Panc1 (cell line): Measurements from ENCODE around the gene USP53. TPM values are rescaled to one million over a fixed set of nuclear protein-coding genes. Genes with fewer than 3 reads are reported as not detected.

Experiments
- ATAC-seq: fragments of 200-7000 bp; cut with Tn5 transposase; 2 replicates; pipeline ENCODE4 v1.9.1; 2020; ENCODE audit warnings: mild to moderate bottlenecking, moderate library complexity
- BruUV-seq: library from RNA; stranded (reverse); fragments of 400-500 nt; replicated peaks from 2 replicates; lab custom pipeline; 2021; lab: Mats Ljungman, UMichigan
- CTCF ChIA-PET: fragments of 300-600 bp; sonication (Branson Sonifier 250); formaldehyde crosslinking; loops from one replicate; lab custom pipeline; 2022; ENCODE audit warnings: antibody characterized with exemption; lab: Charles Lee
- POLR2A ChIA-PET: fragments of 300-600 bp; sonication (Branson Sonifier 250); formaldehyde crosslinking; loops from one replicate; lab custom pipeline; 2022; ENCODE audit warnings: antibody characterized with exemption; lab: Charles Lee
- DNase-seq: peaks from one replicate; pipeline ENCODE4 v3.0.0-alpha.2; 2010; ENCODE audit warnings: low read depth, low spot score
- H3K27ac ChIP-seq: 2 replicates; pipeline ENCODE4 v1.5.1; 2011; ENCODE audit warnings: mild to moderate bottlenecking, low read length, inconsistent platforms
- H3K27me3 ChIP-seq: fragments of 200-500 bp; sonication (Bioruptor generic); 2 replicates; pipeline ENCODE4 v1.6.0; 2014; ENCODE audit warnings: low read length, inconsistent platforms; ENCODE audit not compliant: control insufficient read depth, insufficient read depth
- H3K36me3 ChIP-seq: fragments of 200-500 bp; sonication (Bioruptor generic); 2 replicates; pipeline ENCODE4 v1.5.1; 2014; ENCODE audit warnings: inconsistent platforms, mild to moderate bottlenecking, low read length, moderate library complexity; ENCODE audit not compliant: control insufficient read depth, insufficient read depth
- H3K4me1 ChIP-seq: 2 replicates; pipeline ENCODE4 v1.5.1; 2011; ENCODE audit warnings: inconsistent platforms, mild to moderate bottlenecking, low read length, moderate library complexity; ENCODE audit not compliant: control insufficient read depth, insufficient read depth
- H3K4me3 ChIP-seq, 2 experiments: 2 replicates each; pipeline ENCODE4 v1.5.1; 2011 to 2012; ENCODE audit warnings: low read depth in 2 of 2, low read length in 2 of 2, mild to moderate bottlenecking in 2 of 2, inconsistent platforms in 1 of 2, moderate library complexity in 1 of 2
- H3K9me3 ChIP-seq: fragments of 200-500 bp; sonication (Bioruptor generic); 2 replicates; pipeline ENCODE4 v1.5.1; 2014; ENCODE audit warnings: low read depth, mild to moderate bottlenecking, inconsistent platforms, low read length, moderate library complexity; ENCODE audit not compliant: control insufficient read depth, insufficient read depth
- POLR2AphosphoS5 ChIP-seq: IDR thresholded peaks from 2 replicates; pipeline ENCODE4 v1.6.1; 2012; ENCODE audit warnings: mild to moderate bottlenecking, low read depth, low read length, moderate library complexity
- SIN3A ChIP-seq: IDR thresholded peaks from 2 replicates; pipeline ENCODE4 v1.6.1; 2012; ENCODE audit warnings: low read depth, mild to moderate bottlenecking, low read length, moderate library complexity, borderline replicate concordance; ENCODE audit not compliant: insufficient read depth
- TCF7L2 ChIP-seq: IDR thresholded peaks from 2 replicates; pipeline ENCODE4 v1.6.1; 2011; ENCODE audit warnings: mild to moderate bottlenecking, low read depth, low read length, inconsistent platforms
- in situ Hi-C: cut with HindIII; loops from 2 replicates; pipeline ENCODE4 v1.10.0; 2016; ENCODE audit warnings: low sequenced_read_pairs, low pct_unique_long_range_greater_than_20kb
- intact Hi-C: fragments of 100-400 bp; cut with micrococcal nuclease; formaldehyde crosslinking; loops from one replicate; pipeline ENCODE4 v1.10.0; 2022; ENCODE audit not compliant: unreplicated experiment
- total RNA-seq: library from RNA; stranded (reverse); gene quantifications from one replicate; pipeline ENCODE4 v1.2.1, GENCODE V29; 2021; ENCODE audit not compliant: unreplicated experiment
- TF ChIP-seq, protein P1 (sequence below): fragments of 450-650 bp; IDR thresholded peaks from 2 replicates; pipeline ENCODE4 v1.5.1; 2017; ENCODE audit warnings: mild to moderate bottlenecking
- TF ChIP-seq, protein P2 (sequence below), 2 experiments: IDR thresholded peaks; 2 replicates each; pipeline ENCODE4 v1.6.1; 2011 to 2012; ENCODE audit warnings: low read depth in 2 of 2, control low read depth in 1 of 2, low read length in 1 of 2, mild to moderate bottlenecking in 1 of 2, moderate library complexity in 1 of 2; ENCODE audit not compliant: insufficient read depth in 1 of 2

USP53 gene
- total RNA-seq, 1 experiment from 2014 or later, result 5.3 TPM

DNA sequence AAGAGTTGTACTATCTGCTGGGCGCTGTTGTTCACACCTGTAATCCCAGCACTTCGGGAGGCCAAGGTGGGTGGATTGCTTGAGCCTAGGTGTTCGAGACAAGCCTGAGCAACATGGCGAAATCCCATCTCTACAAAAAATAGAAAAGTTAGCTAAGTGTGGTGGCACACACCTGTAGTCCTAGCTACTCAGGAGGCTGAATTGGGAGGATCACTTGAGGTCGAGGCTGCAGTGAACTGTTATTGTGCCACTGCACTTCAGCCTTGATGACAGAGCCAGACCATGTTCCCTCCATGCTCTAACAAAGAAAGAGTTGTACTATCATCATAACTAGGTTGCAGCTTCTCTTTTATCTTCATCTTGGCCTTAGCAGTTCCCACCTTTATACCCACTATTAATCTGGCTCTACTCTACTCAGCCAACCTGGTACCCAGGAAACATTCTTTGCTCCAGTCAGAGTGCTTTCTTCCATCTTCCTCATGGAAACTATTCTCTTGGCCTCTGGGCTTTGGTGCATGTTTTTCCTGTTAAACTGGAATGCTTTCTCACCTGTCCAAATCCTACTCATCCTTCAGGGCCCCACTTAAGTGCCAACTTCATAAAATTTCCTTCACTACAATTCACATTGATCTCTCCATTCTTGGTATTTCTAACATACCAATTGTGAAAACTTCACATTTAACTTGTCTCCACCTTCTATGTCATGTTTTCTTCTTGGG is 91.2 kb downstream of the USP53 start:
- Histone ChIP-seq H3K9me3 (no peaks in the 10 kb centered on the region), H3K27me3 (0 out of 2 replicates have a peak, but pooled peaks cover 2% of the 10 kb centered on the region), H3K36me3 (peaks cover 2% of the 10 kb centered on the region; the same call in 1 of the 2 replicates), H3K4me3 (no peak overlapping the region), H3K4me1 (peaks cover 8% of the 10 kb centered on the region), H3K27ac (no peak overlapping the region)
- intact Hi-C loops, result no loop called here
- ChIA-PET CTCF (no interaction called here), POLR2A (no interaction called here)
- ATAC-seq (no peak), DNase-seq (no peak)
- TF ChIP-seq SIN3A (no peak), POLR2AphosphoS5 (no peak), TCF7L2 (no peak)
- TF ChIP-seq, protein P1, sequence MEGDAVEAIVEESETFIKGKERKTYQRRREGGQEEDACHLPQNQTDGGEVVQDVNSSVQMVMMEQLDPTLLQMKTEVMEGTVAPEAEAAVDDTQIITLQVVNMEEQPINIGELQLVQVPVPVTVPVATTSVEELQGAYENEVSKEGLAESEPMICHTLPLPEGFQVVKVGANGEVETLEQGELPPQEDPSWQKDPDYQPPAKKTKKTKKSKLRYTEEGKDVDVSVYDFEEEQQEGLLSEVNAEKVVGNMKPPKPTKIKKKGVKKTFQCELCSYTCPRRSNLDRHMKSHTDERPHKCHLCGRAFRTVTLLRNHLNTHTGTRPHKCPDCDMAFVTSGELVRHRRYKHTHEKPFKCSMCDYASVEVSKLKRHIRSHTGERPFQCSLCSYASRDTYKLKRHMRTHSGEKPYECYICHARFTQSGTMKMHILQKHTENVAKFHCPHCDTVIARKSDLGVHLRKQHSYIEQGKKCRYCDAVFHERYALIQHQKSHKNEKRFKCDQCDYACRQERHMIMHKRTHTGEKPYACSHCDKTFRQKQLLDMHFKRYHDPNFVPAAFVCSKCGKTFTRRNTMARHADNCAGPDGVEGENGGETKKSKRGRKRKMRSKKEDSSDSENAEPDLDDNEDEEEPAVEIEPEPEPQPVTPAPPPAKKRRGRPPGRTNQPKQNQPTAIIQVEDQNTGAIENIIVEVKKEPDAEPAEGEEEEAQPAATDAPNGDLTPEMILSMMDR, result no peak
- TF ChIP-seq, protein P2, sequence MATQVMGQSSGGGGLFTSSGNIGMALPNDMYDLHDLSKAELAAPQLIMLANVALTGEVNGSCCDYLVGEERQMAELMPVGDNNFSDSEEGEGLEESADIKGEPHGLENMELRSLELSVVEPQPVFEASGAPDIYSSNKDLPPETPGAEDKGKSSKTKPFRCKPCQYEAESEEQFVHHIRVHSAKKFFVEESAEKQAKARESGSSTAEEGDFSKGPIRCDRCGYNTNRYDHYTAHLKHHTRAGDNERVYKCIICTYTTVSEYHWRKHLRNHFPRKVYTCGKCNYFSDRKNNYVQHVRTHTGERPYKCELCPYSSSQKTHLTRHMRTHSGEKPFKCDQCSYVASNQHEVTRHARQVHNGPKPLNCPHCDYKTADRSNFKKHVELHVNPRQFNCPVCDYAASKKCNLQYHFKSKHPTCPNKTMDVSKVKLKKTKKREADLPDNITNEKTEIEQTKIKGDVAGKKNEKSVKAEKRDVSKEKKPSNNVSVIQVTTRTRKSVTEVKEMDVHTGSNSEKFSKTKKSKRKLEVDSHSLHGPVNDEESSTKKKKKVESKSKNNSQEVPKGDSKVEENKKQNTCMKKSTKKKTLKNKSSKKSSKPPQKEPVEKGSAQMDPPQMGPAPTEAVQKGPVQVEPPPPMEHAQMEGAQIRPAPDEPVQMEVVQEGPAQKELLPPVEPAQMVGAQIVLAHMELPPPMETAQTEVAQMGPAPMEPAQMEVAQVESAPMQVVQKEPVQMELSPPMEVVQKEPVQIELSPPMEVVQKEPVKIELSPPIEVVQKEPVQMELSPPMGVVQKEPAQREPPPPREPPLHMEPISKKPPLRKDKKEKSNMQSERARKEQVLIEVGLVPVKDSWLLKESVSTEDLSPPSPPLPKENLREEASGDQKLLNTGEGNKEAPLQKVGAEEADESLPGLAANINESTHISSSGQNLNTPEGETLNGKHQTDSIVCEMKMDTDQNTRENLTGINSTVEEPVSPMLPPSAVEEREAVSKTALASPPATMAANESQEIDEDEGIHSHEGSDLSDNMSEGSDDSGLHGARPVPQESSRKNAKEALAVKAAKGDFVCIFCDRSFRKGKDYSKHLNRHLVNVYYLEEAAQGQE (IDR thresholded peaks at IDR 0.05; ENCODE audit: insufficient read depth in 1 of 2, low read depth in 2 of 2, low read length in 1 of 2), result no peak
- BruUV-seq, result no TSS peak
- in situ Hi-C loops, result no loop called here

- CTCF ChIA-PET, result no interaction called here
- intact Hi-C loops, result no loop called here
- 0 out of 2 replicates have a peak, but pooled peaks cover 1% of the 10 kb centered on the region for H3K4me1 ChIP-seq
- 0 out of 2 replicates have a peak, but pooled peaks cover 2% of the 10 kb centered on the region for H3K27me3 ChIP-seq
- peaks cover 2% of the 10 kb centered on the region; the same call in 1 of the 2 replicates for H3K36me3 ChIP-seq
- H3K4me3 ChIP-seq, result no peak overlapping the region
- no peak overlapping the region for H3K27ac ChIP-seq
- BruUV-seq, result no TSS peak
- no peak for DNase-seq
- TF ChIP-seq, protein P2 (IDR thresholded peaks at IDR 0.05; ENCODE audit: insufficient read depth in 1 of 2, low read depth in 2 of 2, low read length in 1 of 2), result no peak
- POLR2A ChIA-PET, result no interaction called here
- no peak for ATAC-seq
- in situ Hi-C loops, result no loop called here
- no peaks in the 10 kb centered on the region for H3K9me3 ChIP-seq
These were observed 91.9 kb downstream of the USP53 start for GRCh38 chr4:119304431-119304830.
